A673 (cell line): Measurements from ENCODE around the gene PRR14L. TPM values are rescaled to one million over a fixed set of nuclear protein-coding genes. Genes with fewer than 3 reads are reported as not detected.
"Not testable (repeated sequence)": the region's sequence is repeated elsewhere in the genome, so short reads cannot be mapped to it uniquely, and the experiment has no call there.

Experiments
- BruUV-seq: library from RNA; stranded (reverse); fragments of 400-500 nt; replicated peaks from 2 replicates; lab custom pipeline; 2021; lab: Mats Ljungman, UMichigan
- CTCF ChIA-PET: fragments of 300-600 bp; sonication (Branson Sonifier 250); formaldehyde crosslinking; loops from one replicate; lab custom pipeline; 2022; ENCODE audit warnings: antibody characterized with exemption; lab: Charles Lee
- POLR2A ChIA-PET: fragments of 300-600 bp; sonication (Branson Sonifier 250); formaldehyde crosslinking; loops from one replicate; lab custom pipeline; 2022; ENCODE audit warnings: antibody characterized with exemption; ENCODE audit not compliant: low non-redundant PET; lab: Charles Lee
- DNase-seq: peaks from one replicate; pipeline ENCODE4 v3.0.0-alpha.2; 2015; ENCODE audit warnings: low spot score
- H3K27ac ChIP-seq: fragments of 200-600 bp; sonication (generic); 2 replicates; pipeline ENCODE4 v1.5.1; 2016; ENCODE audit warnings: mixed run types, low read depth, mild to moderate bottlenecking, mixed read lengths, antibody characterized with exemption, low read length; ENCODE audit not compliant: poor library complexity, severe bottlenecking
- H3K27me3 ChIP-seq: fragments of 200-600 bp; sonication (generic); replicated peaks from 2 replicates; pipeline ENCODE4 v1.6.1; 2017; ENCODE audit warnings: mixed run types, low read depth, mild to moderate bottlenecking, mixed read lengths, antibody characterized with exemption, low read length; ENCODE audit not compliant: insufficient read depth, poor library complexity
- H3K36me3 ChIP-seq: fragments of 200-600 bp; sonication (generic); 2 replicates; pipeline ENCODE4 v1.6.1; 2016; ENCODE audit warnings: mixed run types, mild to moderate bottlenecking, mixed read lengths, antibody characterized with exemption, low read length; ENCODE audit not compliant: insufficient read depth, poor library complexity, severe bottlenecking
- H3K4me1 ChIP-seq: fragments of 200-600 bp; sonication (generic); 2 replicates; pipeline ENCODE4 v1.6.1; 2017; ENCODE audit warnings: mixed run types, mild to moderate bottlenecking, mixed read lengths, antibody characterized with exemption, low read length; ENCODE audit not compliant: insufficient read depth, poor library complexity, severe bottlenecking
- H3K4me3 ChIP-seq: fragments of 200-600 bp; sonication (generic); 2 replicates; pipeline ENCODE4 v1.5.1; 2016; ENCODE audit warnings: low read depth, mixed run types, mild to moderate bottlenecking, mixed read lengths, low read length; ENCODE audit not compliant: poor library complexity, severe bottlenecking
- H3K9me3 ChIP-seq: fragments of 200-600 bp; sonication (generic); 2 replicates; pipeline ENCODE4 v1.6.1; 2016; ENCODE audit warnings: mixed run types, low read depth, mild to moderate bottlenecking, mixed read lengths, antibody characterized with exemption, low read length; ENCODE audit not compliant: poor library complexity, severe bottlenecking
- CTCF ChIP-seq: fragments of 300-800, 200-600 bp; sonication (generic); conservative IDR thresholded peaks from 2 replicates; pipeline ENCODE4 v1.5.1; 2017; ENCODE audit warnings: low read depth, mild to moderate bottlenecking, antibody characterized with exemption, low read length, moderate library complexity, mixed read lengths
- EZH2 ChIP-seq: fragments of 200-600 bp; sonication (generic); IDR thresholded peaks from 2 replicates; pipeline ENCODE4 v1.6.1; 2017; ENCODE audit warnings: borderline replicate concordance, low read depth, mild to moderate bottlenecking, mixed read lengths, antibody characterized with exemption, low read length; ENCODE audit not compliant: poor library complexity, severe bottlenecking
- intact Hi-C: fragments of 100-400 bp; cut with micrococcal nuclease; formaldehyde crosslinking; loops from one replicate; pipeline ENCODE4 v1.10.0; 2022; ENCODE audit not compliant: unreplicated experiment
- total RNA-seq: library from RNA; stranded (reverse); gene quantifications from 2 replicates; pipeline ENCODE4 v1.2.3, GENCODE V29; 2021

Gene PRR14L
- total RNA-seq, 1 experiment from 2014 or later = 65.4 TPM

- CTCF ChIA-PET = no interaction called here
- BruUV-seq = no TSS peak
- Histone ChIP-seq H3K9me3 (no peaks in the 10 kb centered on the region), H3K36me3 (peaks cover 17% of the 10 kb centered on the region), H3K4me1 (no peaks in the 10 kb centered on the region), H3K4me3 (no peak overlapping the region), H3K27ac (no peak overlapping the region), H3K27me3 (no peaks in the 10 kb centered on the region)
- TF ChIP-seq CTCF (no peak), EZH2 (no peak)
- intact Hi-C loops = no loop called here
- DNase-seq = peak; percentile 6
- POLR2A ChIA-PET = no interaction called here
Measured at GRCh38 chr22:31742115-31742514, 7.8 kb downstream of the PRR14L start.

- peaks cover 15% of the 10 kb centered on the region for H3K36me3 ChIP-seq
- BruUV-seq, H3K4me3 ChIP-seq, H3K4me1 ChIP-seq, H3K9me3 ChIP-seq, H3K27me3 ChIP-seq, intact Hi-C loops, H3K27ac ChIP-seq, POLR2A ChIA-PET, DNase-seq, CTCF ChIA-PET: not testable (repeated sequence)
Measured at GRCh38 chr22:31740314-31740713, 9.6 kb downstream of the PRR14L start.

GRCh38 chr22:31739795-31740201, 10.1 kb downstream of the PRR14L start:
- ChIA-PET POLR2A (no interaction called here), CTCF (no interaction called here)
- Histone ChIP-seq H3K36me3 (peaks cover 15% of the 10 kb centered on the region), H3K27me3 (no peaks in the 10 kb centered on the region), H3K4me1 (no peaks in the 10 kb centered on the region), H3K4me3 (no peak overlapping the region), H3K27ac (no peak overlapping the region), H3K9me3 (no peaks in the 10 kb centered on the region)
- TF ChIP-seq CTCF (no peak), EZH2 (no peak)
- intact Hi-C loops = no loop called here
- DNase-seq = no peak
- no TSS peak for BruUV-seq

GRCh38 chr22:31738566-31738965, 11.4 kb downstream of the PRR14L start:
- no peak overlapping the region for H3K4me3 ChIP-seq
- peak; percentile 11 for DNase-seq
- H3K4me1 ChIP-seq = no peaks in the 10 kb centered on the region
- intact Hi-C loops = no loop called here
- TF ChIP-seq CTCF (no peak), EZH2 (no peak)
- BruUV-seq = no TSS peak
- H3K27me3 ChIP-seq = no peaks in the 10 kb centered on the region
- POLR2A ChIA-PET = no interaction called here
- no peak overlapping the region for H3K27ac ChIP-seq
- CTCF ChIA-PET = interaction anchor here (0.7 kb wide), 1 partner anchor 73 kb away, joined by 3 read pairs; no protein-coding TSS in a partner anchor
- no peaks in the 10 kb centered on the region for H3K9me3 ChIP-seq
- H3K36me3 ChIP-seq = peaks cover 15% of the 10 kb centered on the region
